Suprapubic skin (tissue), 4 donors: Measurements from ENCODE around the gene SPDYE4.

ENCODE experiments used
- CTCF ChIP-seq, 2 donors: fragments of 200-600 bp in 1 of 2; fragments of 450-650 bp in 1 of 2; sonication (generic) in 1 of 2; IDR thresholded peaks; one replicate each; pipeline ENCODE4 v1.5.1; 2016 to 2019; ENCODE audit warnings: antibody characterized with exemption in 2 of 2, mild to moderate bottlenecking in 1 of 2, moderate library complexity in 1 of 2
- EP300 ChIP-seq: sonication (generic); formaldehyde crosslinking; IDR thresholded peaks from one replicate; pipeline ENCODE4 v1.6.1; 2017; ENCODE audit warnings: antibody characterized with exemption
- POLR2A ChIP-seq, 2 donors: fragments of 450-650 bp; IDR thresholded peaks; one replicate each; pipeline ENCODE4 v1.6.1; 2017; ENCODE audit warnings: antibody characterized with exemption in 2 of 2, mild to moderate bottlenecking in 2 of 2, moderate library complexity in 2 of 2
- POLR2AphosphoS5 ChIP-seq, 3 donors: sonication (generic); formaldehyde crosslinking; IDR thresholded peaks; one replicate each; pipeline ENCODE4 v1.6.1; 2017; ENCODE audit warnings: antibody characterized with exemption in 3 of 3

- TF ChIP-seq POLR2AphosphoS5 (IDR thresholded peaks at IDR 0.05), result no peak
- TF ChIP-seq CTCF (IDR thresholded peaks at IDR 0.05), result no peak
- TF ChIP-seq POLR2A (IDR thresholded peaks at IDR 0.05), result no peak
- no peak for TF ChIP-seq EP300
These were observed 48.0 kb upstream of the SPDYE4 start for GRCh38 chr17:8806253-8806925.
